Measurements from ENCODE around the gene DPH1.

DPH1 gene

DNA sequence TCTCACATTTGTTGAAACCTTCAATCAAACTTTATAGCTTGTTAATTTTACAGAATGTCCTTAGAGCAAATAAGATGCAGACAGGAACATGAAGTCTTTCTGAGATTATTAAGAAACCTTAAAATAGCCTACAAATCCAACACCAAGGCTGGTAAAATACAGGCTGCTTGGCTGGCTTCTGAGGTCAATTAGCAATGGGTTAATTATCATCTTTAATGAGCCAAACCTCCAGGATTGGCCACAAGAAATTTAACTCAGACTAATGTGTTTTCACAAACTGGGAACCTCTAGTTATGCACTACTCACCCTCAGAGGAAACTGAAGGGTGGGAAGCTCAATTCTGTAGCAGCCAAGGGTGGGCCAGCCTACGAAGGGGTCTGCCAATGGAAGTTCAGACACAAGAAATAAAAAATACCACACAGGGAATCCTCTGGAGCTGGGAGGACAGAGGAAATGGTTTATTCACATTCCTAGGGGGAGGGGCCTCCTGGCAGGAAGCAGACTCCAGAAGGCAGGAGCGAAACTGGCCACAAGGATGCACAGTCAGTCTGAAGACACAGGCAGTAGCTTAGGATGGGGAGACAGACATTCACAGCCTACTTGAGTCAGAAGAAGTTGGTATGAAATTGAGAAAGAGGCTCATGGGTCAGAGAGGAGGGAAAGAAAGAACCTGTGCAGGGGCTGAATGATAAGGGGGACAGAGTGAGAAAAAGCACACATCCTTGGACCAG is 61.0 kb downstream of the DPH1 start:
- H3K27ac ChIP-seq (ENCODE audit: insufficient read depth, low read depth, low read length, poor library complexity, severe bottlenecking), result no peak overlapping the region
- no peaks in the 10 kb centered on the region for H3K36me3 ChIP-seq (ENCODE audit: control insufficient read depth, insufficient read depth, low read length)
- 46 to 52% methylated on average over 2 of the region's 2 CpGs for WGBS, 2 experiments
- H3K4me3 ChIP-seq (ENCODE audit: insufficient read depth, low read depth, low read length), result no peak overlapping the region
- no peaks in the 10 kb centered on the region for H3K27me3 ChIP-seq (ENCODE audit: control insufficient read depth, insufficient read depth, low read length, poor library complexity, severe bottlenecking)
- no peaks in the 10 kb centered on the region for H3K9me3 ChIP-seq (ENCODE audit: control insufficient read depth, low read length)
- H3K4me1 ChIP-seq (ENCODE audit: control insufficient read depth, insufficient read depth, low read length), result peaks cover 3% of the 10 kb centered on the region

DNA sequence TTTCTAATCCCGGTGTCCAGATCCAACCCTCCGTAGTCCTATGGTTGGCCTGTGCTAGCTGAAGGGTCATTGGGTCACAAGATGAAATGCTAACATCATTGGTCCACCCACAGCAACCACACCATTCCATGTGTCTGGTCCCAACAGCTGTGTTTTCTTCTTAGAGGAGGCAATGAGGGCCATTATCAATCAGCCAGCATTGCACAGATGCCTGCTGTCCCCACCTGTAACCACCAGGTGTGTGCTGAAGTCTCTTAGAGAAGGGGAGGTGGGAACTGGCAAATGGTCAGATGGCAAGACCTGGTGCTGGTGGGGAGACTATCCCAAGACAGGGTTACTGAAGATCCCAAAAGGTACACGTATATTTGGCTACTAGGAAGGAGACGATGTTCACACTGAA is 62.3 kb downstream of the DPH1 start:
- Histone ChIP-seq H3K4me3 (ENCODE audit: insufficient read depth, low read depth, low read length) (no peak overlapping the region), H3K4me1 (ENCODE audit: control insufficient read depth, insufficient read depth, low read length) (peaks cover 3% of the 10 kb centered on the region), H3K27me3 (ENCODE audit: control insufficient read depth, insufficient read depth, low read length, poor library complexity, severe bottlenecking) (no peaks in the 10 kb centered on the region), H3K36me3 (ENCODE audit: control insufficient read depth, insufficient read depth, low read length) (no peaks in the 10 kb centered on the region), H3K9me3 (ENCODE audit: control insufficient read depth, low read length) (no peaks in the 10 kb centered on the region), H3K27ac (ENCODE audit: insufficient read depth, low read depth, low read length, poor library complexity, severe bottlenecking) (no peak overlapping the region)
- 97 to 99% methylated on average over 4 of the region's 4 CpGs for WGBS, 2 experiments

DNA sequence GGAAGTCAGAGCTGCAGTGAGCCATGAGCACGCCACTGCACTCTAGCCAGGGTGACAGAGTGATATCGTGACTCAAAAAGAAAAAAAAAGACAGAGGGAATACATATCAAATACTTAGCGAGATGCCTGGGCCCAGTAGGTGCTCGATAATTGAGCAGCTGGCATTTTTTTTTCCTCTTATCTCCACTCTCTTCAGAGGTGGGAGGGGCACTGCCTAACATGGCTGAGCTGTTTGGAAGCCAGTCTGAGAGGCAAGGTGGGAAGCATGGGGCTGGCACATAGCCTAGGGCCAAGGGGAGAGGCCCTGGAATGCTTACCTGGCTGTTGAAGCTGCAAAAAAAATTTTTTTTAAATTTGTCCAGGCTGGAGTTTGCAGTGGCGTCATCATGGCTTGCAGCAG is 63.4 kb downstream of the DPH1 start:
- Histone ChIP-seq H3K9me3 (ENCODE audit: control insufficient read depth, low read length) (no peaks in the 10 kb centered on the region), H3K4me1 (ENCODE audit: control insufficient read depth, insufficient read depth, low read length) (peaks cover 3% of the 10 kb centered on the region)

More for the DNA sequence above, 63.4 kb downstream of the DPH1 start:
- H3K27ac ChIP-seq (ENCODE audit: insufficient read depth, low read depth, low read length, poor library complexity, severe bottlenecking), result no peak overlapping the region
- H3K36me3 ChIP-seq (ENCODE audit: control insufficient read depth, insufficient read depth, low read length), result no peaks in the 10 kb centered on the region
- no peak overlapping the region for H3K4me3 ChIP-seq (ENCODE audit: insufficient read depth, low read depth, low read length)
- 91 to 94% methylated on average over 5 of the region's 5 CpGs for WGBS, 2 experiments
- no peaks in the 10 kb centered on the region for H3K27me3 ChIP-seq (ENCODE audit: control insufficient read depth, insufficient read depth, low read length, poor library complexity, severe bottlenecking)

Measured in ectodermal cell (in vitro differentiated cells).